KMS-11 (cell line): ENCODE results near the gene DSN1.

Experiments
- H2AFZ ChIP-seq: fragments of 200-600 bp; sonication (generic); 2 replicates; pipeline ENCODE4 v1.6.1; 2016; ENCODE audit warnings: antibody characterized with exemption, mixed run types, low read depth
- H3K27ac ChIP-seq: fragments of 200-600 bp; sonication (generic); 2 replicates; pipeline ENCODE4 v1.6.1; 2016; ENCODE audit warnings: mild to moderate bottlenecking, mixed run types
- H3K27me3 ChIP-seq: fragments of 200-600 bp; sonication (generic); 2 replicates; pipeline ENCODE4 v1.6.1; 2017; ENCODE audit warnings: mild to moderate bottlenecking, low read depth, mixed run types, moderate library complexity; ENCODE audit not compliant: insufficient read depth
- H3K36me3 ChIP-seq: fragments of 200-600 bp; sonication (generic); 2 replicates; pipeline ENCODE4 v1.6.1; 2017; ENCODE audit warnings: mild to moderate bottlenecking, mixed run types; ENCODE audit not compliant: insufficient read depth
- H3K4me1 ChIP-seq: fragments of 200-600 bp; sonication (generic); 2 replicates; pipeline ENCODE4 v1.6.1; 2016; ENCODE audit warnings: mild to moderate bottlenecking, low read depth, mixed run types; ENCODE audit not compliant: poor library complexity, severe bottlenecking
- H3K4me2 ChIP-seq: fragments of 200-600 bp; sonication (generic); 2 replicates; pipeline ENCODE4 v1.7.0; 2016; ENCODE audit warnings: mild to moderate bottlenecking, mixed run types
- H3K4me3 ChIP-seq: fragments of 200-600 bp; sonication (generic); IDR thresholded peaks from 2 replicates; pipeline ENCODE4 v1.6.1; 2017; ENCODE audit warnings: low read depth, low read length, mixed read lengths; ENCODE audit not compliant: insufficient read depth
- H3K79me2 ChIP-seq: fragments of 200-600 bp; sonication (generic); 2 replicates; pipeline ENCODE4 v1.6.1; 2016; ENCODE audit warnings: low read depth, mixed run types; ENCODE audit not compliant: insufficient read depth
- H3K9ac ChIP-seq: fragments of 200-600 bp; sonication (generic); 2 replicates; pipeline ENCODE4 v1.6.1; 2016; ENCODE audit warnings: mild to moderate bottlenecking, mixed run types
- H4K20me1 ChIP-seq: fragments of 200-600 bp; sonication (generic); 2 replicates; pipeline ENCODE4 v1.6.1; 2016; ENCODE audit warnings: mild to moderate bottlenecking, mixed run types; ENCODE audit not compliant: insufficient read depth
- TF ChIP-seq, protein P1 (sequence below): fragments of 200-600 bp; sonication (generic); conservative IDR thresholded peaks from 2 replicates; pipeline ENCODE4 v1.6.1; 2017; ENCODE audit warnings: low read depth, mild to moderate bottlenecking, antibody characterized with exemption, low read length, moderate library complexity, mixed read lengths

The DSN1 gene

DNA sequence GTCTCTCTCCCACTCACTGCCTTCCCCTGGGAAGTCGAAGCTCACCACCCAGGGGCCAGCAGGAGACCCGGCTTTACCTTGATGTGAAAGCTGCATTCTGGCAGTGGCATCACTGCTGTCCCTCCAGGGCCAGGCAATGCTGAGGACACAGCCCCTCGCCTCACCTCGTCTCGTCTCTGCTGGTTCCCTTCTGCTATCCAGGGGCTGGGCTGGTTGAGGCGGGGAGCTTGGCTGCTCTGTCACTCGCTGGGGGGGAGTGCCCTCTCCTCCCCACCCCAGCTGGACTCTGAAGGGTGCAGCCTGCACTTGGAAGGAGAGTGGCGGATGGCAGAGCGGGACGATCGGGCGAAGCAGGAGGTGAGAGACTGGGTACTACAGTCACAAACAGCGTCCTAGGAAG, 12.7 kb upstream of the DSN1 start:
- H3K4me3 ChIP-seq = no peak overlapping the region
- no peaks in the 10 kb centered on the region for H3K4me1 ChIP-seq
- TF ChIP-seq, protein P1, sequence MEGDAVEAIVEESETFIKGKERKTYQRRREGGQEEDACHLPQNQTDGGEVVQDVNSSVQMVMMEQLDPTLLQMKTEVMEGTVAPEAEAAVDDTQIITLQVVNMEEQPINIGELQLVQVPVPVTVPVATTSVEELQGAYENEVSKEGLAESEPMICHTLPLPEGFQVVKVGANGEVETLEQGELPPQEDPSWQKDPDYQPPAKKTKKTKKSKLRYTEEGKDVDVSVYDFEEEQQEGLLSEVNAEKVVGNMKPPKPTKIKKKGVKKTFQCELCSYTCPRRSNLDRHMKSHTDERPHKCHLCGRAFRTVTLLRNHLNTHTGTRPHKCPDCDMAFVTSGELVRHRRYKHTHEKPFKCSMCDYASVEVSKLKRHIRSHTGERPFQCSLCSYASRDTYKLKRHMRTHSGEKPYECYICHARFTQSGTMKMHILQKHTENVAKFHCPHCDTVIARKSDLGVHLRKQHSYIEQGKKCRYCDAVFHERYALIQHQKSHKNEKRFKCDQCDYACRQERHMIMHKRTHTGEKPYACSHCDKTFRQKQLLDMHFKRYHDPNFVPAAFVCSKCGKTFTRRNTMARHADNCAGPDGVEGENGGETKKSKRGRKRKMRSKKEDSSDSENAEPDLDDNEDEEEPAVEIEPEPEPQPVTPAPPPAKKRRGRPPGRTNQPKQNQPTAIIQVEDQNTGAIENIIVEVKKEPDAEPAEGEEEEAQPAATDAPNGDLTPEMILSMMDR = no peak
- no peak overlapping the region for H3K27ac ChIP-seq
- no peak overlapping the region for H3K4me2 ChIP-seq
- no peaks in the 10 kb centered on the region for H3K79me2 ChIP-seq
- no peaks in the 10 kb centered on the region for H3K36me3 ChIP-seq
- H4K20me1 ChIP-seq = no peaks in the 10 kb centered on the region
- H2AFZ ChIP-seq = no peak overlapping the region
- H3K27me3 ChIP-seq = no peaks in the 10 kb centered on the region
- H3K9ac ChIP-seq = no peak overlapping the region

DNA sequence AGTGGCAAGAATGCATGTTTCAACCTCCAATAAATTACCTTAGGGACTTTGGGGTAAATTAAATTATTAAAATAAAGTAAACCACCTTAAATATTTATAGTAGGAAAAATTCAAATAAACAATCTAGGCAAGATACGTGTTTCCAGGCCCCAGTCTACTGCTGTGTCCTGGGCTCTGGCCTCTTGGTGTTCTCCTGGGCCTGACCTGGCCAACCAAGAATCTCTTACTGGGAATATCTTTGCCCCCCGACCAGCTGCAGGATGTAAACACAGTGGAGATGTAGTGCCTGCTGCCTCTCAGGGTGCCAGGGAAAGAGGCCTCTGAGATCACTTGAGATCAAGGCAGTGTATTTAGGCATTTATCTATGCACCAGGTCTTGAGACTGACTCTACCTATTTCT, 11.7 kb upstream of the DSN1 start:
- no peaks in the 10 kb centered on the region for H4K20me1 ChIP-seq
- no peaks in the 10 kb centered on the region for H3K4me1 ChIP-seq
- no peaks in the 10 kb centered on the region for H3K27me3 ChIP-seq
- no peak overlapping the region for H3K4me2 ChIP-seq
- no peak overlapping the region for H3K9ac ChIP-seq
- H2AFZ ChIP-seq = no peak overlapping the region
- H3K36me3 ChIP-seq = no peaks in the 10 kb centered on the region
- TF ChIP-seq, protein P1 = no peak
- H3K4me3 ChIP-seq = no peak overlapping the region
- H3K79me2 ChIP-seq = no peaks in the 10 kb centered on the region
- no peak overlapping the region for H3K27ac ChIP-seq

DNA sequence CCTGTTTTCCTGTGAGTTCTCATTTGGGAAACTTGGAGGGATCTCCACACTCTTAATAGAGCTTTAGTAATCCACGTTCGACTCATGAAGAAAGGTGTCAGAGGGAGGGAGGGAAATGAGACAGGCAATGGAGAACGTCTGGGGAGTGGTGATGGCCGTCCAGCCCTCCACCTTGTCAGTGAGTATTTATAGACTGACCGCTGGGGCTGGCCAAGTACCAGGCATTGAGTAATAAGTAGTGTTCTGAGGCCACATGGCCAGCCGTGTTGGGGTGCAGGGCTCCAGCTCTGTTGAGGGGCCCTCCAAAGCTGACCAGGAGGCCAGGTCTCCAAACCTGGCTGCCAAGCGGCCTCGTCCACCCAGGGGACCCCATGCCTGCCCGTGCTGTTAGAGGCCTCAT, 11.3 kb upstream of the DSN1 start:
- H3K4me3 ChIP-seq = no peak overlapping the region
- H3K27me3 ChIP-seq = no peaks in the 10 kb centered on the region
- no peaks in the 10 kb centered on the region for H3K4me1 ChIP-seq
- no peak overlapping the region for H2AFZ ChIP-seq
- H3K36me3 ChIP-seq = no peaks in the 10 kb centered on the region
- H3K9ac ChIP-seq = no peak overlapping the region
- TF ChIP-seq, protein P1 = no peak
- H3K27ac ChIP-seq = no peak overlapping the region
- H4K20me1 ChIP-seq = no peaks in the 10 kb centered on the region
- no peak overlapping the region for H3K4me2 ChIP-seq
- H3K79me2 ChIP-seq = no peaks in the 10 kb centered on the region

DNA sequence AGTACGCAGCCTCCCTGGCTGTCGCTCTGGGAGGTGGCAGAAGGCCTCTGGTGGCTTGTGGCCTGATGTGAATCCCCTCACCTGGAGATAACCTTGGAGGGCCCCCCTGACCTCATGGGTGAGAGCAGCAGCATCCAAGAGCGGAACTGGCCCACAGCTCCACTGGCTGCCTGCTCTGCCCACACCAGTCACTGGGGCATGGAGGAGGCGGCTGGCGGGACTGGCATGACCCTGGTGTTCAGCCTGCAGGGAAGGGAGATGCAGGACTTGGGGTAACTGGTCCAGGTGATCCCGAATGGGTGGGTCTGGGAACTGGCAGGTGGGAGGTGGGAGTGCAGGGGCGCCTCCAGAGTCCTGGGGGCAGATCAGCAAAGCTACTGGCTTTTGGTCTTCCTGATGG, 10.6 kb upstream of the DSN1 start:
- Histone ChIP-seq H3K4me2 (no peak overlapping the region), H3K27ac (no peak overlapping the region), H3K27me3 (no peaks in the 10 kb centered on the region), H3K9ac (no peak overlapping the region), H3K4me3 (no peak overlapping the region), H3K36me3 (no peaks in the 10 kb centered on the region), H3K4me1 (no peaks in the 10 kb centered on the region), H2AFZ (no peak overlapping the region), H4K20me1 (no peaks in the 10 kb centered on the region), H3K79me2 (no peaks in the 10 kb centered on the region)
- TF ChIP-seq, protein P1 = no peak

DNA sequence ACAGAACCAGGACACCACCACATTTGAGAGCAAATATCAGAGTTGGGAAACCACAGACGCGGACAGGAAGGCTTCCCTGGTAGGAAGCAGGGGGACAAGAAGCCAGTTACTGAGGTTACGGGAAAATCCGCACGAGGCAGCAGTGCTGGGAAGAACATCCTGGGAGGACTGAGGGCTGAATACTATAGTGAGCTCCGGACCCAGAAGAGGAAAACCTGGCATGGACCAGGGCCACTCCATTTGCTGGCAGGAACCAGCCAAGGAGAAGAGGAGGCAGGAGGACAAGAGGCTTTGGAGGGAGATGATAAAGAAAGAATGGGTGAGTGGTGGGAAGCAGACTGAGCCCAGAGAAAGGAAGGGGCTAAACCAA, 6.1 kb upstream of the DSN1 start:
- Histone ChIP-seq H3K4me3 (no peak overlapping the region), H3K4me1 (no peaks in the 10 kb centered on the region), H3K9ac (no peak overlapping the region), H4K20me1 (no peaks in the 10 kb centered on the region), H3K27ac (no peak overlapping the region), H3K79me2 (no peaks in the 10 kb centered on the region), H2AFZ (no peak overlapping the region), H3K36me3 (no peaks in the 10 kb centered on the region), H3K4me2 (no peak overlapping the region), H3K27me3 (no peaks in the 10 kb centered on the region)
- TF ChIP-seq, protein P1 = no peak
